ENCODE results near the gene NEIL3. TPM values are rescaled to one million over a fixed set of nuclear protein-coding genes. Genes with fewer than 3 reads are reported as not detected.

Gene NEIL3
- total and polyA plus RNA-seq, 9 of the 15 experiments (the other 6 are each of a cell fraction or from before 2014, with no cell fraction given): 2.7 to 23.3 (median 12.9) TPM

DNA sequence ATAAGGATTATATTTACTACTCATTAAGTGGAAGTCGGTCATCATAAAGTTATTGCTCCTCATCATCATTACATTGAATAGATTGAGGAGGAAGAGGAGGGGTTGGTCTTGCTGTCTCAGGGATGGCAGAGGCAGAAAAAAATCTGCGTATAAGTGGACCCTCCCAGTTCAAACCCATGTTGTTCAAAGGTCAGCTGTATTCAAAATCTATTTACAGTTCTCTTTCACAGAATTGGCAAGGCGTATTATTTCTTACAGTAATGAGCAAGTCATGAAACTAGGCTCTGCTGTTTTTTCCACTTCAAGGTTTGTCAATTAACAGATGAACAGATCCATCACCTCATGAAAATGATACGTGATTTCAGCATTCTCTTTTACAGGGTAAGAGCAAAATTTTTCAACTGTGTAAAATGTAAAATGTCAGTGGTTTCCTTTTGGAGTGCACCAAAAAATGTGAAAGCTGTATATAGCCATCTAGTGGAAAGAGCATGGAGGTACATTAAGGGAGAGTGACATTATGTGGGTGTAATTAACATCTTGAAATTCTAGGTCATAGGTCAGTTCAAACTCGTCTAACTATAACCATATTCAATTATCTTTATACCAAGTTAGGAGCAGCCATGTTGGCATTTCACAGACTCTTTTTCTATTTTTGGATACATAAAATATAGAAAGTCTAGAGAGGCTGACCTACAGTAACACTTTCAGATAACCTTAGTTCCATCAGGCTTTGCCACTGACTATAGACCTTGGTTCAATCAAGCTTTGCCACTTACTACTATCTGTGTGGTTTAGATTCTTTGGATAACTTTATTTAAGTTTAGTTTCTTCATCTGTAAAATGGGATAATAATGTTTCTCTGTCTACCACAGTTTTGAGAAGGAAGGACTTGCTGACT is 30.1 kb downstream of the NEIL3 start:
- intact Hi-C loops (cut with micrococcal nuclease): loop anchor here (1.0 to 10.0 kb wide), 2 partner anchors 89 to 295 kb away; no protein-coding TSS in a partner anchor
- FAIRE-seq (no peak), DNase-seq (ENCODE audit: extremely low read depth in 1 of 4, low spot score in 3 of 4) (peak in 3 of 4 experiments; percentile 10 to 26 (median 15)), ATAC-seq (peak; percentile 92)
- Histone ChIP-seq H3K9me3 (replicated peaks; ENCODE audit: control insufficient read depth, insufficient read depth, low read depth, low read length) (no peaks in the 10 kb centered on the region), H3K9me1 (ENCODE audit: control insufficient read depth, insufficient read depth, low read length) (no peaks in the 10 kb centered on the region), H3K4me3 (no peak overlapping the region), H3K4me2 (ENCODE audit: insufficient read depth, low read length) (no peak overlapping the region), H3K79me2 (ENCODE audit: control insufficient read depth, insufficient read depth, low read length) (no peaks in the 10 kb centered on the region), H3K4me1 (replicated peaks in 1 of 2; ENCODE audit: control insufficient read depth in 2 of 2, insufficient read depth in 2 of 2, low read length in 2 of 2) (no peaks in the 10 kb centered on the region), H3K36me3 (ENCODE audit: control insufficient read depth, insufficient read depth, low read length) (peaks cover 57% of the 10 kb centered on the region), H4K20me1 (replicated peaks; ENCODE audit: control insufficient read depth, insufficient read depth, low read length) (no peaks in the 10 kb centered on the region), H2AFZ (ENCODE audit: low read depth, low read length) (no peak overlapping the region), H3K9ac (ENCODE audit: insufficient read depth in 1 of 2, low read depth in 2 of 2, low read length in 2 of 2) (no peak overlapping the region), H3K27me3 (ENCODE audit: control insufficient read depth in 2 of 2, insufficient read depth in 2 of 2, low read length in 2 of 2) (no peaks in the 10 kb centered on the region), H3K27ac (ENCODE audit: extremely low read depth, low read depth, low read length) (no peak overlapping the region)
- 65% methylated on average over 4 of the region's 5 CpGs for WGBS (ENCODE audit: insufficient coverage, low coverage, missing lambda C conversion rate)
- BruUV-seq (replicated peaks): no TSS peak
- ChIA-PET POLR2A (interaction anchor here (0.5 kb wide), 1 partner anchor 54 kb away, joined by 3 read pairs; no protein-coding TSS in a partner anchor), CTCF (ENCODE audit: low intra/inter-chr PET ratio) (interaction anchor here (1.2 to 1.7 kb wide), 2 partner anchors 90 to 962 kb away, joined by 3 to 13 read pairs; no protein-coding TSS in a partner anchor)
- in situ Hi-C loops (cut with MboI): no loop called here
- no peak for TF ChIP-seq KLF13 (tag; IDR thresholded peaks at IDR 0.05; ENCODE audit: borderline replicate concordance, low read depth)
- TF ChIP-seq JUN (IDR thresholded peaks at IDR 0.05; ENCODE audit: borderline replicate concordance, low read depth, low read length): no peak
- no peak for TF ChIP-seq JUN (CRISPR knock-in tag; IDR thresholded peaks at IDR 0.05; ENCODE audit: borderline replicate concordance)
- no peak for TF ChIP-seq RFX7 (CRISPR knock-in tag; IDR thresholded peaks at IDR 0.05)
- TF ChIP-seq, protein P1, sequence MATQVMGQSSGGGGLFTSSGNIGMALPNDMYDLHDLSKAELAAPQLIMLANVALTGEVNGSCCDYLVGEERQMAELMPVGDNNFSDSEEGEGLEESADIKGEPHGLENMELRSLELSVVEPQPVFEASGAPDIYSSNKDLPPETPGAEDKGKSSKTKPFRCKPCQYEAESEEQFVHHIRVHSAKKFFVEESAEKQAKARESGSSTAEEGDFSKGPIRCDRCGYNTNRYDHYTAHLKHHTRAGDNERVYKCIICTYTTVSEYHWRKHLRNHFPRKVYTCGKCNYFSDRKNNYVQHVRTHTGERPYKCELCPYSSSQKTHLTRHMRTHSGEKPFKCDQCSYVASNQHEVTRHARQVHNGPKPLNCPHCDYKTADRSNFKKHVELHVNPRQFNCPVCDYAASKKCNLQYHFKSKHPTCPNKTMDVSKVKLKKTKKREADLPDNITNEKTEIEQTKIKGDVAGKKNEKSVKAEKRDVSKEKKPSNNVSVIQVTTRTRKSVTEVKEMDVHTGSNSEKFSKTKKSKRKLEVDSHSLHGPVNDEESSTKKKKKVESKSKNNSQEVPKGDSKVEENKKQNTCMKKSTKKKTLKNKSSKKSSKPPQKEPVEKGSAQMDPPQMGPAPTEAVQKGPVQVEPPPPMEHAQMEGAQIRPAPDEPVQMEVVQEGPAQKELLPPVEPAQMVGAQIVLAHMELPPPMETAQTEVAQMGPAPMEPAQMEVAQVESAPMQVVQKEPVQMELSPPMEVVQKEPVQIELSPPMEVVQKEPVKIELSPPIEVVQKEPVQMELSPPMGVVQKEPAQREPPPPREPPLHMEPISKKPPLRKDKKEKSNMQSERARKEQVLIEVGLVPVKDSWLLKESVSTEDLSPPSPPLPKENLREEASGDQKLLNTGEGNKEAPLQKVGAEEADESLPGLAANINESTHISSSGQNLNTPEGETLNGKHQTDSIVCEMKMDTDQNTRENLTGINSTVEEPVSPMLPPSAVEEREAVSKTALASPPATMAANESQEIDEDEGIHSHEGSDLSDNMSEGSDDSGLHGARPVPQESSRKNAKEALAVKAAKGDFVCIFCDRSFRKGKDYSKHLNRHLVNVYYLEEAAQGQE (IDR thresholded peaks at IDR 0.05; ENCODE audit: borderline replicate concordance): peak; percentile 59
- TF ChIP-seq, protein P1 (CRISPR knock-in tag; IDR thresholded peaks at IDR 0.05; ENCODE audit: low read depth): no peak
- no peak for TF ChIP-seq EP300 (IDR thresholded peaks at IDR 0.05; ENCODE audit: low read length)
- no peak for TF ChIP-seq MIER1 (IDR thresholded peaks at IDR 0.05; ENCODE audit: low read depth)
- no peak for TF ChIP-seq STAT5A (IDR thresholded peaks at IDR 0.05; ENCODE audit: borderline replicate concordance, low read length)
- no peak for TF ChIP-seq TRIM24 (IDR thresholded peaks at IDR 0.05)
- TF ChIP-seq STAT5B (CRISPR knock-in tag; IDR thresholded peaks at IDR 0.05): no peak
- no peak for TF ChIP-seq E2F3 (CRISPR knock-in tag; IDR thresholded peaks at IDR 0.05)
